PC-9 (cell line): ENCODE results near the gene SH3TC1. TPM values are rescaled to one million over a fixed set of nuclear protein-coding genes. Genes with fewer than 3 reads are reported as not detected.

Experiments
- BruUV-seq: library from RNA; stranded (reverse); fragments of 400-500 nt; replicated peaks from 2 replicates; lab custom pipeline; 2021; lab: Mats Ljungman, UMichigan
- CTCF ChIA-PET: fragments of 300-600 bp; sonication (Branson Sonifier 250); formaldehyde crosslinking; loops from one replicate; lab custom pipeline; 2022; ENCODE audit warnings: antibody characterized with exemption; lab: Charles Lee
- POLR2A ChIA-PET: fragments of 300-600 bp; sonication (Branson Sonifier 250); formaldehyde crosslinking; loops from one replicate; lab custom pipeline; 2022; ENCODE audit warnings: antibody characterized with exemption; ENCODE audit not compliant: unreplicated experiment; lab: Charles Lee
- DNase-seq, 2 experiments: peaks; one replicate each; pipeline versions ENCODE4 v3.0.0 to v3.0.0-alpha.2; 2015 to 2022; ENCODE audit warnings: mixed read lengths in 1 of 2
- H2AFZ ChIP-seq: fragments of 200-600 bp; sonication (generic); 2 replicates; pipeline ENCODE4 v1.8.1; 2017; ENCODE audit warnings: antibody characterized with exemption
- H3F3A ChIP-seq: fragments of 200-600 bp; sonication (generic); 2 replicates; pipeline ENCODE4 v1.8.1; 2017; ENCODE audit warnings: antibody characterized with exemption, mild to moderate bottlenecking, low read depth; ENCODE audit not compliant: insufficient read depth
- H3K27ac ChIP-seq: fragments of 200-600 bp; sonication (generic); 2 replicates; pipeline ENCODE4 v1.6.1; 2016; ENCODE audit warnings: mixed run types
- H3K27me3 ChIP-seq: fragments of 200-600 bp; sonication (generic); 2 replicates; pipeline ENCODE4 v1.6.1; 2016; ENCODE audit warnings: low read depth, mixed run types; ENCODE audit not compliant: insufficient read depth
- H3K36me3 ChIP-seq: fragments of 200-600 bp; sonication (generic); 2 replicates; pipeline ENCODE4 v1.6.1; 2016; ENCODE audit warnings: low read depth, mixed run types
- H3K4me1 ChIP-seq: fragments of 200-600 bp; sonication (generic); replicated peaks from 2 replicates; pipeline ENCODE4 v1.6.1; 2016; ENCODE audit warnings: mixed run types; ENCODE audit not compliant: insufficient read depth
- H3K4me2 ChIP-seq: fragments of 200-600 bp; sonication (generic); 2 replicates; pipeline ENCODE4 v1.6.1; 2017; ENCODE audit warnings: mixed run types
- H3K4me3 ChIP-seq: fragments of 200-600 bp; sonication (generic); 2 replicates; pipeline ENCODE4 v1.6.1; 2016; ENCODE audit warnings: mixed run types
- H3K79me2 ChIP-seq: fragments of 200-600 bp; sonication (generic); 2 replicates; pipeline ENCODE4 v1.6.1; 2017; ENCODE audit warnings: low read depth, mixed run types
- H3K9me2 ChIP-seq: fragments of 200-600 bp; sonication (generic); 2 replicates; pipeline ENCODE4 v1.8.1; 2017; ENCODE audit warnings: mild to moderate bottlenecking; ENCODE audit not compliant: insufficient read depth
- H3K9me3 ChIP-seq: fragments of 200-600 bp; sonication (generic); 2 replicates; pipeline ENCODE4 v1.8.1; 2016; ENCODE audit warnings: low read depth; ENCODE audit not compliant: insufficient read depth
- H4K20me1 ChIP-seq: fragments of 200-600 bp; sonication (generic); 2 replicates; pipeline ENCODE4 v1.8.1; 2017; ENCODE audit not compliant: insufficient read depth
- CTCF ChIP-seq: fragments of 200-600 bp; sonication (generic); conservative IDR thresholded peaks from 2 replicates; pipeline ENCODE4 v1.6.1; 2017; ENCODE audit warnings: mixed run types, antibody characterized with exemption, mild to moderate bottlenecking, moderate library complexity
- EZH2 ChIP-seq: fragments of 200-600 bp; sonication (generic); IDR thresholded peaks from 2 replicates; pipeline ENCODE4 v1.8.0; 2017; ENCODE audit warnings: antibody characterized with exemption, low read depth
- intact Hi-C: fragments of 100-400 bp; cut with micrococcal nuclease; formaldehyde crosslinking; loops from one replicate; pipeline ENCODE4 v1.10.0; 2022; ENCODE audit not compliant: unreplicated experiment
- total RNA-seq: library from RNA; stranded (reverse); gene quantifications from 2 replicates; pipeline ENCODE4 v1.2.3, GENCODE V29; 2021

SH3TC1 gene
- total RNA-seq, 1 experiment from 2014 or later = 5.2 TPM

GRCh38 chr4:8270912-8271815, 72.1 kb downstream of the SH3TC1 start:
- Histone ChIP-seq H3K27ac (no peak overlapping the region), H3K36me3 (no peaks in the 10 kb centered on the region), H3F3A (no peaks in the 10 kb centered on the region), H3K9me3 (no peaks in the 10 kb centered on the region), H3K4me3 (no peak overlapping the region), H3K4me1 (no peaks in the 10 kb centered on the region), H3K9me2 (no peaks in the 10 kb centered on the region), H4K20me1 (no peaks in the 10 kb centered on the region), H3K27me3 (peaks cover 23% of the 10 kb centered on the region), H2AFZ (no peak overlapping the region), H3K4me2 (no peak overlapping the region), H3K79me2 (no peaks in the 10 kb centered on the region)
- BruUV-seq = no TSS peak
- DNase-seq = no peak
- intact Hi-C loops = no loop called here
- ChIA-PET POLR2A (interaction anchor here (0.6 to 0.7 kb wide), 2 partner anchors 120 to 289 kb away, joined by 11 to 21 read pairs; no protein-coding TSS in a partner anchor), CTCF (interaction anchor here (0.7 kb wide), 1 partner anchor 122 kb away, joined by 3 read pairs; no protein-coding TSS in a partner anchor)
- TF ChIP-seq CTCF = no peak
- no peak for TF ChIP-seq EZH2

GRCh38 chr4:8271821-8272220, 72.7 kb downstream of the SH3TC1 start:
- ChIA-PET POLR2A (no interaction called here), CTCF (no interaction called here)
- no peak overlapping the region for H3K4me2 ChIP-seq
- no peaks in the 10 kb centered on the region for H3K36me3 ChIP-seq
- H3F3A ChIP-seq = no peaks in the 10 kb centered on the region
- no peak for DNase-seq
- TF ChIP-seq EZH2 (no peak), CTCF (no peak)
- H3K27ac ChIP-seq = no peak overlapping the region
- H3K79me2 ChIP-seq = no peaks in the 10 kb centered on the region
- no peak overlapping the region for H2AFZ ChIP-seq
- H4K20me1 ChIP-seq = no peaks in the 10 kb centered on the region
- H3K4me3 ChIP-seq = no peak overlapping the region
- H3K9me3 ChIP-seq = no peaks in the 10 kb centered on the region
- no peaks in the 10 kb centered on the region for H3K9me2 ChIP-seq
- intact Hi-C loops = no loop called here
- H3K4me1 ChIP-seq = no peaks in the 10 kb centered on the region
- H3K27me3 ChIP-seq = peaks cover 23% of the 10 kb centered on the region
- BruUV-seq = no TSS peak

GRCh38 chr4:8272472-8273428, 73.7 kb downstream of the SH3TC1 start:
- H3K4me2 ChIP-seq = no peak overlapping the region
- ChIA-PET CTCF (no interaction called here), POLR2A (no interaction called here)
- H3K4me1 ChIP-seq = no peaks in the 10 kb centered on the region
- no peaks in the 10 kb centered on the region for H4K20me1 ChIP-seq
- no TSS peak for BruUV-seq
- H2AFZ ChIP-seq = no peak overlapping the region
- no peaks in the 10 kb centered on the region for H3K9me2 ChIP-seq
- TF ChIP-seq CTCF = no peak
- TF ChIP-seq EZH2 = no peak
- no peaks in the 10 kb centered on the region for H3K9me3 ChIP-seq
- H3K4me3 ChIP-seq = no peak overlapping the region
- H3F3A ChIP-seq = no peaks in the 10 kb centered on the region
- DNase-seq = no peak
- no peaks in the 10 kb centered on the region for H3K36me3 ChIP-seq
- H3K27me3 ChIP-seq = peaks cover 23% of the 10 kb centered on the region
- no peaks in the 10 kb centered on the region for H3K79me2 ChIP-seq
- intact Hi-C loops = no loop called here
- no peak overlapping the region for H3K27ac ChIP-seq
